ENCODE results near the gene NCDN.

Gene NCDN

DNA sequence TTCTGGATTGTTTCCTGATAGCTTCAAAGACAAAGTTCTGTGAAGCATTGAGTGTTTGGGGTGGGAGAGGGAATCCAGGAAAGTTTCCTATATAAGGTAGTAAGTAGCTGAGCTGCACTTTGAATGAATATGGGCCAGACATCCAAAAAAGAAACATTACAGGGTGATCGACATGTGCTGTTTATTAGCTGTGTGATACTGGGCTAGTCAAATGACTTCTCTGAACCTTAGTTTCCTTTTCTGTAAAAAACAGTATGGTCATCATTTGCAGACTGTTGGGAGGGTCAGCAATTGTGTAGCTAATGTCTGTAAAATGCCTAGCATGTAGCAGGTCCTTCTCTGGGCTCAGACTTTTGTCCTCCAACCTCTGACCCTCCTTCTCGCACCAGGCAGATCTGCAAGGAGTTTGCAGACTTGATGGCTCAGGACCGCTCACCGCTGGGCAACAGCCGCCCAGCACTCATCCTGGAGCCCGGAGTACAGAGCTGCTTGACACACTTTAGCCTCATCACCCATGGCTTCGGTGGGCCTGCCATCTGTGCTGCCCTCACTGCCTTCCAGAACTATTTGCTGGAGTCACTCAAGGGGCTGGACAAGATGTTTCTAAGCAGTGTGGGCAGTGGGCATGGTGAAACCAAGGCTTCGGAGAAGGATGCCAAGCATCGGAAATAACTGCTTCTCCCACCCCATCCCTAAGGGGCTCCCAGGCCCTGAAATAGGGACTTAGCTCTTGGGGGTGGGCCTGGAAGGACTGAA is 36.6 kb downstream of the NCDN start:
- no peak for DNase-seq

DNA sequence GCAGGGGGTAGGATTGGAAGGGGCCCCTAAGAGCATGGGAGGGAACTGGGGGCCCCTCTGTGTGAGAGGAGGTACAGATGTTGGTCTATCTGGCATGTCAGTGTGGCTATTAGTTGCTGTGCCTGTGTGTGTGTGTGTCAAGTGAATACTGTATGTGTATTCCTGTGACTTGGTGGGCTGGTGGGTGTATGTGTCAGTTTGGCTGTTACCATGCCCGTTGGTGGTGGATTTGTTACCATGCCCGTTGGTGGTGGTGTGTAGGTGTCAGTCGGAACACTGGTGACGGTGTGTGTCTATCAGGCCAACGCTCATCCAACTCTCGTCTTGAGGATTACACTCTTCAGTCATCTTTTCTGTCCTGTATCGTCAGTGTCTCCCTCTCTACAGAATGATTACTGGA is 38.1 kb downstream of the NCDN start:
- no peak for DNase-seq

DNA sequence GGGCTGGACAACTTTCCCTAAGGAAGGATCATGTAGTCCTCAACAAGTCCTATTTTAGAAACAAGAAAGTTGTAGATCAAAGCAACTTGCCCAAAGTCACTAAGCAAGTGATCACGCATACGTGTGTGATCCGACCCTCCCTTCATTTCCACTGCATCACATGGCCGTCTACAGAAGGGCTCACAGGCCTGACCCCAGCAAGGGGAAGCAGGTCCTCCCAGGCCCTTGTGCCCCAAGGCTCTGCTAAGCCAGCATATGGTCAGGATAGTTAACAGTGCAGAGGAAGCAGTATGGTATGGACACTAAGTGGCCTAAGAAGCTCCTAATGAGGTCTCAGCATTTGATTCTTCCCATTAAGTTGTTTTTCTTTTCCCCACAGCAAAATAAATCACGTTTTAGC is 40.3 kb downstream of the NCDN start:
- no peak for DNase-seq

DNA sequence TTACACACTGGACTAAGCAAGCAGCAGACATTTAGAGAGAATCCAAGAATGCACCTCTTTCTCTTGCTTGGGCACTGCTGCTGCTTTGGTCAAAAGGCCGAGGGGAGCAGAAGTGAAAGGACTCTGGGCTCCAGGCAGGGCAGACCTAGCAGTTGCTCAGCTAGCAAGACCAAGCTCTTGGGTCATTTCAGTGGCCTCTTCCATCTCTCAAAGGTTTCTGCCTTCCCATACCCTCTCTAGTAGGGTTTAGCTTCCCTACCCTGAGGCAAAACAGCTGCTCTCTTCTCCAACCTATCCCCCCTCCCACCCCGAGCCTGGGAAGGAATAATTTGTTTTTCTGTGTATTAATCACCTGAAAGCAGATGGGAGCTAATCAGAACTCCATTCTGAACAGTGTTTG is 41.3 kb downstream of the NCDN start:
- no peak for DNase-seq

DNA sequence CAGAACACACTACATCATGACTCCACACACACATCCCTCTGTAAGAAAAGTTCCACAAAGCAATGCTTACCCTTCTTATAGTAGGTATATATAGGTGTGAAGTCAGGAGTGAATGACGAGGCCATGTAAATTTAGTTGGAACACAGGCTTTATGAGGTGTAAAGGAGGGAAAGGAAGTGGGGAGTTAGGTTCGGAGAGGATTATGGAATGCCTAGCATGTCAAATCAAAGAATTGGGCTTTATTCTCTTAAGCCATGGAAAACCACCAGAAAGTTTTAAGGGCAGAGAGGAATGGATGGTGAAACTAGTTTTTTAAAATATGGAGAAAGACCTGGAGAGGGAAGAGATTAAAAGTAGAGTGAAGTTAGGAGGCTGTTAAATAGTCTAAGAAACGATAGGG is 41.8 kb downstream of the NCDN start:
- DNase-seq = no peak

DNA sequence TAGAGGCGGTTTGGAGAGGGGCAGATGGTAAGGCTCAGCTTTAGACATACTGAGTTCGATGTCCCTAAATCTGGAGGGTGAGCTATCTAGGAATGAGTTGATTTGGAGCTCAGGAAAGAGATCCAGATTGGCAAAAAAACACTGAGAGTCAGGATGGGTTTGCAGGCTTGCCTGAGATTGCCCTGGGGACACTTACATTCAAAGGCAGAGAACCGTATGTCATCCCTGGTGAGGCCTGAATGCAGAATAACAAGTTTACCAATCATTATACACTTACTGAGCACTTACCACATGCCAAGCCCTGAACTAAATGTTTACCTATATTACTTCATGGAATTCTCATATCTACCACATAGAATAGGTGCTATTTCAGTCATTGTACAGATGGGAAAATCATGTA is 43.0 kb downstream of the NCDN start:
- no peak for DNase-seq

DNA sequence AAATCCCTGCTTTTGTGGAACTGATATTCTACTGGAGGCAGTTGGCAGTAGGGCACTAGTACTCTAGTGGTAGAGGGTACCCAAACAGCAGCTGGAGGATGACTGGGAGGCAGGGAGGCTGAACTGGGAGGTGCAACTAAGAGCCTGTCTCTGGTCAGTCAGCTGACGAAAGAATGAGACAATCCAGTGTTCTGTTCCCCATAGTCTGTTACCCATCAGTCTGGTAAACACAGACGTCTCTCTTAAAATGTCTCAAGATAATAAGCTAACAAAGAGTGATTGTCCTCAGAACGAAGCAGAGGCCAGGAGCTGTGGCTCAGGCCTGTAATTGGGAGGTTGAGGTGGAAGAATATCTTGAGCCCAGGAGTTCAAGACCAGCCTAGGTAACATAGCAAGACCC is 45.9 kb downstream of the NCDN start:
- DNase-seq = no peak

DNA sequence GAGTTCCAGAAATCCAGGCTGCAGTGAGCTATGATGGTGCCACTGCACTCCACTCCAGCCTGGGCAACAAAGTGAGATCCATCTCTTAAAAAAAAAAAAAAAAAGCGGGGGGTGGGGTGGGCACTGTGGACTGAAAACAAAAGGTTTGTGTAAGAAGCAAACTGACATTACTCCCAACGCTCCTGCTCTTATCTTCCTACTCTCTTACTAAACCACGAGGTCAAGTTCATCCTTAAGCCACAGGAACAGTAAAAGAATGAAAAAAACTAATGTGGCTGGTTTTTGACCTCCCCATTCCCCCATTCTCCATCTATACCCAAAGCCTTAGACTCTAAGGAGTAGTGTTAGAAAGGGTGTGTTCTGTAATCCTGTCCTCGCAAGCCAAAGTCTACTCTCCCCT is 46.3 kb downstream of the NCDN start:
- no peak for DNase-seq

DNA sequence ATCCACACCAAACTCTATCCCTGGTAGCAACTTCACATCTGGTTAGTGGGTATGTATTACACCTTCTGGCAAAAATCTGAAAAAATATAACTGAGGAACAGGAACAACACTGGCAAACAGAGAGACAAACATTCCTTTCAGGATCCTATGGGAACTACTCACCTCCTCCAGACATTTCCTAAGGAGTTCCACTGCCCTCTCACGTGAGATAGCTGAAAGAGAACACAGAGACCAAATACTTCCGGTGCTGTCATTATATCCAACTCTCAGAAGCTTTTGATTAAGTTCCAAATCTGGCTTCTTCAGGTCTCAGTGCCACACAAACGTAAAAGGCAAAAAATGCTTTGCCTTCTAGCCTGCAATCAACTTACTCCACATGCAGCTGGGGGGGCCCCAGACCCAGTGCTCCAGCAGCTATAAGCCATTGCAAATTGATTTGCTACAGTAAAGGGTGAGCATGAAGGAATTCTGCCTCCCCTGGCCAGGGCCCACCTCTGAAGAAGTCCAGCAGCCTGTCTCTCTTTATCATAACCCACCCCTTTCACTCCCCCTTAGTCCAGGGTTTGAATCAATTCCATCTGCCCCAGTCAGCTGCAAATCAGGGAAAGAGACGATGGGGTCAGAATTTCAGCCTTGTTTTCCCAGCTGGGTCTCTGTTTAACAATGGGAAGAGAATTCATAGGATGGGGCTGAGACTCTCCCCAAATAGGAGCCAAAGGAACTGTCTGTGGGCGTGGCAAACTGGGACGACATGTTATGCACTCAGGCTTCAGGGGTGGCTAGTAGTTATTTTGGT is 47.7 kb downstream of the NCDN start:
- DNase-seq = no peak

DNA sequence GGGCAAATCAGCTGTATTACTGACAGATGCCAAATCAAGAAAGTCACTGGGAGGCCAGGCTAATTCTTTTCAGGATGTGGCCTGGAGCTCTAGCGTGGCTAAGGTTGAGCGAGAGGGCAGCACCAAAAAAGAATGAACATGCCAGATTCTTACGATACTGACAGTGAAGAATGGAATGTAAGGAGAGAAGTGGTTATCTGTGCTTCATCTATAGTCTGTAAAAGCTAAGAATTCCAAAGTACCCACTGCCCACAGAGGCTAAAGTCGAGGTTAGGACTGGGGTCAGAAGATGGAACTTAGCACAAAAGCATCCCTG is 48.2 kb downstream of the NCDN start:
- no peak for DNase-seq

DNA sequence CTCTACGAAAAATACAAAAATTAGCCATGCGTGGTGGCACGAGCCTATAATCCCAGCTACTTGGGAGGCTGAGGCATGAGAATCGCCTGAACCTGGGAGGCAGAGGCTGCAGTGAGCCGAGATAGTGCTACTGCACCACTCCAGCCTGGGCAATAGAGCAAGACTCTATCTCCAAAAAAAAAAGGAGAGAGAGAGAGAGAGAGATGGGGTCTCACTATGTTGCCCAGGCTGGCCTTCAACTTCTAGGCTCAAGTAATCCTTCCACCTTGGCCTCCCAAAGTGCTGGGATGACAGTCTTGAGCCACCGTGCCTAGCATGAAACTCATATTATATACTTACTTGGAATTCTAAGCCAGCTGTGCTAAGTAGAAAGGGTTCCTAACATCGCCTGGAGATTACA is 54.1 kb downstream of the NCDN start:
- DNase-seq = no peak

DNA sequence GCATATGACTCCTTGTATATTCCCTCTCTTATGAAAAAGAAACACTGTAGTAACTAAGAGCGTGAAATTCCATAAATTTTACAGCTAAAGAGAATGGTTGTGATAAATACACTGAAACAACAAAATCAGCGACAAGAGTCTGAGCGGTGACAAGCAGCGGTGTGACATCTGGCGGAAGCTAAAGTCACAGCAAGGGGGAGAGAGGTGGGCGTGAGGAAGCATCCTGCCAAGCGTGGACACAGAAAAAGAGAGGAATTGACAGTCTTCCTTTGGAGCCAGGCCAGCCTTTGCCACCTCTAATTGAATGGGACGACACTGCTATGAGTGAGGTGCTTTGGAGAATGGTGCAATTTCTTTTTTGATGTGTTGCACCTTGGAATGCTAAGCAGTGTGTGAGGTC is 57.8 kb downstream of the NCDN start:
- DNase-seq = no peak
